Kidney (tissue), 14 donors: ENCODE results near the gene ARMC5. TPM values are rescaled to one million over a fixed set of nuclear protein-coding genes. Genes with fewer than 3 reads are reported as not detected.
A peak's percentile ranks its signal among the peaks of the same experiment; 100 is the strongest.

Experiments used
- DNase-seq, 5 donors: peaks; one replicate each; pipeline ENCODE4 v3.0.0-alpha.2; 2013 to 2020
- FAIRE-seq: peaks from 2 replicates; lab custom pipeline; 2012; peaks lifted over from hg19 to GRCh38; lab: Jason Lieb, UNC
- H3K27ac ChIP-seq, 2 donors: one replicate each; pipeline ENCODE4 v1.7.0; 2013; ENCODE audit warnings: low read depth in 2 of 2, low read length in 2 of 2, inconsistent platforms in 1 of 2
- H3K27me3 ChIP-seq: one replicate; pipeline ENCODE4 v1.7.1; 2013; ENCODE audit warnings: low read length, inconsistent platforms; ENCODE audit not compliant: control insufficient read depth, insufficient read depth
- H3K36me3 ChIP-seq, 3 donors: one replicate each; pipeline versions ENCODE4 v1.7.0 to v1.7.1; 2013; ENCODE audit warnings: low read length in 3 of 3, control low read depth in 1 of 3, inconsistent platforms in 1 of 3; ENCODE audit not compliant: insufficient read depth in 3 of 3, control insufficient read depth in 2 of 3
- H3K4me1 ChIP-seq, 3 donors: one replicate each; pipeline versions ENCODE4 v1.7.0 to v1.7.1; 2013; ENCODE audit warnings: low read length in 3 of 3, inconsistent platforms in 1 of 3, low read depth in 1 of 3; ENCODE audit not compliant: control insufficient read depth in 2 of 3, insufficient read depth in 2 of 3
- H3K4me3 ChIP-seq, 3 donors: one replicate each; pipeline versions ENCODE4 v1.7.0 to v1.8.1; 2013; ENCODE audit warnings: low read length in 3 of 3, control low read depth in 1 of 3, inconsistent platforms in 1 of 3
- H3K9ac ChIP-seq, 3 donors: one replicate each; pipeline versions ENCODE4 v1.7.0 to v1.7.1; 2013; ENCODE audit warnings: low read length in 3 of 3, control low read depth in 1 of 3, inconsistent platforms in 1 of 3
- H3K9me3 ChIP-seq, 3 donors: one replicate each; pipeline versions ENCODE4 v1.7.0 to v1.7.1; 2013; ENCODE audit warnings: low read length in 3 of 3, control low read depth in 1 of 3, inconsistent platforms in 1 of 3; ENCODE audit not compliant: control insufficient read depth in 2 of 3, insufficient read depth in 1 of 3
- intact Hi-C: fragments of 100-400 bp; cut with DNase I; formaldehyde crosslinking; loops from one replicate; pipeline ENCODE4 v1.11.1; 2022
- polyA plus RNA-seq: library from polyadenylated mRNA; stranded (reverse); fragments of 350-450 nt; fragmentation: Illumina TruSeq; extraction: RNeasy Lipid Tissue Mini Kit (QIAGEN cat#74804); gene quantifications from one replicate; pipeline ENCODE4 v1.2.3, GENCODE V29; 2014; ENCODE audit warnings: low read depth, low replicate concordance; ENCODE audit not compliant: insufficient read depth
- total RNA-seq: library from RNA; stranded (reverse); fragmentation: NEBNext Ultra II Directional; extraction: Animal tissue kit (Norgen Biotek cat#: 25700); gene quantifications from one replicate; pipeline ENCODE4 v1.2.1, GENCODE V29; 2021
- TF ChIP-seq, protein P1 (sequence below): IDR thresholded peaks from 3 replicates; pipeline ENCODE4 v1.5.1; 2012; ENCODE audit warnings: mild to moderate bottlenecking, moderate library complexity, borderline replicate concordance; ENCODE audit not compliant: insufficient read depth; ENCODE audit errors: extremely low read depth
- donor health status: control.
- donor health status: control.
- donor health status: control.
- donor health status: control.
- donor health status: control.
- donor health status: DM: yes; HTN: yes; CAD: no.
- donor health status: Normal renal cell carcinoma (clear cell type).

ARMC5 gene
- total and polyA plus RNA-seq, 2 donors from 2014 or later: 9.6 to 10.9 TPM

DNA sequence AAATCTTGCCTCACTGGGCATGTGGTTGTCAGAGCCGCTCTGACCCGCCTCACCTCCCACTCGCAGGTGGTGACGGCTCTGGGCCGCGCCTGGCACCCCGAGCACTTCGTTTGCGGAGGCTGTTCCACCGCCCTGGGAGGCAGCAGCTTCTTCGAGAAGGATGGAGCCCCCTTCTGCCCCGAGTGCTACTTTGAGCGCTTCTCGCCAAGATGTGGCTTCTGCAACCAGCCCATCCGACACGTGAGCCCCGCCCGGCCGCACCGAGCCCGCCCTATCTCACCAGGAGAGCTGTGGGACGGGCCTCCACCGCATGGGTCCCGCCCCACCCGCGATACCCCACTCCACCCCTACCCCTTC is 16.6 kb downstream of the ARMC5 start:
- Histone ChIP-seq H3K4me1 (peaks cover 0 to 17% (median 3%) of the 10 kb centered on the region in 3 donors), H3K27ac (peak overlapping the region; percentile 28 to 76), H3K36me3 (peaks cover 0 to 4% (median 0%) of the 10 kb centered on the region in 3 donors), H3K27me3 (no peaks in the 10 kb centered on the region), H3K4me3 (peak overlapping the region in 1 of 3 donors; percentile 61), H3K9ac (no peak overlapping the region), H3K9me3 (no peaks in the 10 kb centered on the region)
- TF ChIP-seq, protein P1, sequence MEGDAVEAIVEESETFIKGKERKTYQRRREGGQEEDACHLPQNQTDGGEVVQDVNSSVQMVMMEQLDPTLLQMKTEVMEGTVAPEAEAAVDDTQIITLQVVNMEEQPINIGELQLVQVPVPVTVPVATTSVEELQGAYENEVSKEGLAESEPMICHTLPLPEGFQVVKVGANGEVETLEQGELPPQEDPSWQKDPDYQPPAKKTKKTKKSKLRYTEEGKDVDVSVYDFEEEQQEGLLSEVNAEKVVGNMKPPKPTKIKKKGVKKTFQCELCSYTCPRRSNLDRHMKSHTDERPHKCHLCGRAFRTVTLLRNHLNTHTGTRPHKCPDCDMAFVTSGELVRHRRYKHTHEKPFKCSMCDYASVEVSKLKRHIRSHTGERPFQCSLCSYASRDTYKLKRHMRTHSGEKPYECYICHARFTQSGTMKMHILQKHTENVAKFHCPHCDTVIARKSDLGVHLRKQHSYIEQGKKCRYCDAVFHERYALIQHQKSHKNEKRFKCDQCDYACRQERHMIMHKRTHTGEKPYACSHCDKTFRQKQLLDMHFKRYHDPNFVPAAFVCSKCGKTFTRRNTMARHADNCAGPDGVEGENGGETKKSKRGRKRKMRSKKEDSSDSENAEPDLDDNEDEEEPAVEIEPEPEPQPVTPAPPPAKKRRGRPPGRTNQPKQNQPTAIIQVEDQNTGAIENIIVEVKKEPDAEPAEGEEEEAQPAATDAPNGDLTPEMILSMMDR: no peak
- intact Hi-C loops: no loop called here
- DNase-seq: peak in 1 of 5 donors; percentile 72
- no peak for FAIRE-seq

DNA sequence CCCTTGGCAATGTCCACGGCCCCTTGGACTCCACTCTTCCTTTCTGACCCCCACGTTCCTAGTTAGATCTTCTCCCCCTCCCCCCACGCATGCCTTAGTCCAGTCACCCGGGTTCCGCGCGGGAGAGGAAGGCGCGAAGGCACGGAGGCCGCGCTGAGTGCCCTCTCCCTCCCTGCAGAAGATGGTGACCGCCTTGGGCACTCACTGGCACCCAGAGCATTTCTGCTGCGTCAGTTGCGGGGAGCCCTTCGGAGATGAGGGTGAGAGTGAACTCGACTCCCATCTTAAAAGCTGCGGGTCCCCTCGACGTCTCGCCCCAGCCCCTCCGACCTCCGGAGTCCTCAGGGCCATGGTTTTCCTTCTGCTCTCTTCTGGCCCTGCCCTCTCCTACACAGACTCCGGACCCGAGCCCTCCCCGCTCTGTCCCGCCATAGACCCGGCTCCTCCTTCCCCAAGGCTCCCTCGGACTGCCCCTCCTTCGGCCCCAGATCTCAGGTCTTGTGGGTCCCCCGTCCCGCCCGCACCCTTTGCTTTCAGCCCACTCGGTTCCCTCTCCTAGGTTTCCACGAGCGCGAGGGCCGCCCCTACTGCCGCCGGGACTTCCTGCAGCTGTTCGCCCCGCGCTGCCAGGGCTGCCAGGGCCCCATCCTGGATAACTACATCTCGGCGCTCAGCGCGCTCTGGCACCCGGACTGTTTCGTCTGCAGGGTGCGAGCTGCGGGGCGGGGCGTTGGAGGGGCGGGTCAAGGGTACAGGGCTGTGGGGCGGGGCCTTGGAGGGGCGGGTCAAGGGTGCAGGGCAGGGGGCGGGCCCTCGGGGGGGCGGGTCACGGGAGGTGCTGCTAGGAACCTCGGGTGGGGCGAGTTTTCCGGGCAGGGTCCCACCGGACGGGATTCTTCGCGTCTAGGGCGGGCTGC is 17.3 kb downstream of the ARMC5 start:
- FAIRE-seq: no peak
- Histone ChIP-seq H3K4me1 (peaks cover 0 to 16% (median 3%) of the 10 kb centered on the region in 3 donors), H3K9ac (peak overlapping the region in 2 of 3 donors; percentile 6 to 58), H3K9me3 (no peaks in the 10 kb centered on the region), H3K27ac (peak overlapping the region; percentile 86 to 90), H3K4me3 (peak overlapping the region in 2 of 3 donors; percentile 61 to 67), H3K36me3 (peaks cover 0 to 4% (median 0%) of the 10 kb centered on the region in 3 donors), H3K27me3 (no peaks in the 10 kb centered on the region)
- TF ChIP-seq, protein P1: no peak
- intact Hi-C loops: no loop called here
- DNase-seq: peak; percentile 46 to 97 (median 65)

DNA sequence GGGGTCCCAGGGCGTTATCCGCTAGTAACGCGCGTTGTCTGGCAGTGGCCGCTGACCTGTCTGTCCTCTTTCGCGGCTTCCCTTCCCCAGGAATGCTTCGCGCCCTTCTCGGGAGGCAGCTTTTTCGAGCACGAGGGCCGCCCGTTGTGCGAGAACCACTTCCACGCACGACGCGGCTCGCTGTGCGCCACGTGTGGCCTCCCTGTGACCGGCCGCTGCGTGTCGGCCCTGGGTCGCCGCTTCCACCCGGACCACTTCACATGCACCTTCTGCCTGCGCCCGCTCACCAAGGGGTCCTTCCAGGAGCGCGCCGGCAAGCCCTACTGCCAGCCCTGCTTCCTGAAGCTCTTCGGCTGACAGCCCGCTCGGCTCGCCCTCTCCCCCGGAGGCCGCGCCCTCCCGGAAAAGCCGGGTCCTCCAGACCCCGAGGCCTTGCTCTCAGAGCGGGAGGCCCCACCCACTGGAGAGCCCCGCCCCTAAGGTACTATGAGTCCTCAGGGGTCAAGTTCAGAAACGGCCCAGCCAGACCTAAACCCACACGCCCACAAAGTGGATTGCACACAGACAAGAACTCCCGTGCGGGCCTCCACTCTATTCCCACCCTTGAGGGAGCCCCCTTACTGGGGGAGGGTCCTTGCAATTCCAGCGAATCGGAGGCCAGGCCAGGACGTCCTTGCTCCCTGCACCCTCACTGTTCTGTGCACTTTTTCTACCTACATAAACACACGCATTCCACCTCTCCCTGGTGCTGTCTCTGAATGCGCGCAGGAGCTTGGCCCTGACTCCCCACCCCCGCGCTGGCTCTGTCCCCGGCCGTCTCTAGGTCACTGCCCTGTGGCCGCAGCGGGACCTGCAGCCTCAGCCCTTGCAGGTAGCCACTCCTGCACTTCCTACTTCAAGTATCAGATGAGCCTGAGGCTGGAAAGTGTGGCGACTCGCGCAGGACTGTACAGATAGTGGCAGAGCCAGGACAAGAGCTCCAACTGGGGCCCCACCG is 18.2 kb downstream of the ARMC5 start:
- TF ChIP-seq, protein P1: peak; percentile 32
- DNase-seq (peak; percentile 71 to 94 (median 79)), FAIRE-seq (no peak)
- peaks cover 0 to 16% (median 3%) of the 10 kb centered on the region in 3 donors for H3K4me1 ChIP-seq
- H3K9ac ChIP-seq: peak overlapping the region in 1 of 3 donors; percentile 22
- peak overlapping the region in 2 of 3 donors; percentile 34 to 61 for H3K4me3 ChIP-seq
- intact Hi-C loops: no loop called here
- H3K9me3 ChIP-seq: no peaks in the 10 kb centered on the region
- H3K27me3 ChIP-seq: no peaks in the 10 kb centered on the region
- H3K36me3 ChIP-seq: peaks cover 0 to 4% (median 0%) of the 10 kb centered on the region in 3 donors
- H3K27ac ChIP-seq: peak overlapping the region; percentile 79 to 90
